ENCODE data around the gene SLITRK3. TPM values are rescaled to one million over a fixed set of nuclear protein-coding genes. Genes with fewer than 3 reads are reported as not detected.
A peak's percentile ranks its signal among the peaks of the same experiment; 100 is the strongest.

Gene SLITRK3
- total RNA-seq, 2 donors from 2014 or later = not detected

GRCh38 chr3:165197481-165197800 lies 1.3 kb upstream of the SLITRK3 start:
- ATAC-seq (replicated peaks in 1 of 2) = no peak
- no peak for DNase-seq

DNA sequence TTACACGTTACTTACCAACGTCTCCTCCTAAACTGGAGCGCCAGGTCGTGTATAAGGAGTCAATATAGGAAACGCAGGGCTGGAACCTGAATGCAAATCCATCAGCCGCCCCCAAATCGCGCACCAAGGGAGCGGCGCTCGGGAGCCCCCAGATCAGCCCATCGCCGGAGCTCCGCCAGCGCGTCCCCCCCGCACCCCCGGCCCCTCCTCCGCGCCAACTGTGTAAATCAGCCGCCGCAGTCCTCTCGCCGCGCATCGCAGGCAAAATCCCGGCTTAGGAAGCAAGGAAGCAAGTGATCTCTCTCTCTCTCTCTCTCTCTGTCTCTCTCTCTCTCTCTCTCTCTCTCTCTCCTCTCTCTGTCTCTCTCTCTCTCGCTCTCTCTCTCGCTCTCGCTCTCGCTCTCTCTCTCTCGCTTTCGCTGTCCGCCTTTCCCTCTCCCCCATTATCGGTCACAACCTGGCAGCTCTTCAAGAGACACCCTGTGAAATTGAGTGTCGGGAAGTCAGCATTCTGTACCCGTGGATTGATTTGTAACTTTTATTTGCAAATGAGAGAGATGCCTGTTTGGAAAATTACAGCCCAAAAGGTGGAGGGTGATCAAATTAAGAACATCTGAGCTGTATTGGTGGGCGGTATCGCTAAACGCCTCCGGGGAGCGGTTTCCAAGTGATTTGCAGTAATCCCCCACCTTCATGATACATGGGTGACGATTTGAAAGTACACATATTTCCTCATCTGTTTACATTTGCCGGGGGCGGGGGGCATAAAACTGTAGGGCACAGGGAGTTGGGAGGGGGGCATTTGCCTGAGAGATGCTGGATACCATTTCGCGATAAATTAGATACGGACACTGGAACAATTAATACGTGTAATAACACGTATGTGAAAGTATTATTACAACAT lies 645 bp upstream of the SLITRK3 start:
- peaks cover 3 to 4% of the 10 kb centered on the region in 2 donors for H3K36me3 Mint-ChIP-seq (ENCODE audit: insufficient read depth in 2 of 2)
- DNase-seq = no peak
- H3K27me3 Mint-ChIP-seq (ENCODE audit: low read depth) = peaks cover 59% of the 10 kb centered on the region
- peak overlapping the region; percentile 74 to 84 for H3K4me3 Mint-ChIP-seq
- ATAC-seq (replicated peaks in 1 of 2) = no peak
- H3K9me3 Mint-ChIP-seq = peaks cover 0 to 2% of the 10 kb centered on the region in 2 donors
- no peak overlapping the region for H3K27ac Mint-ChIP-seq
- peaks cover 17% of the 10 kb centered on the region for H3K4me1 Mint-ChIP-seq (ENCODE audit: low read depth)

More at GRCh38 chr3:165197481-165197800, 1.3 kb upstream of the SLITRK3 start:
- peaks cover 3 to 4% of the 10 kb centered on the region in 2 donors for H3K36me3 Mint-ChIP-seq (ENCODE audit: insufficient read depth in 2 of 2)
- H3K4me1 Mint-ChIP-seq (ENCODE audit: low read depth) = peaks cover 17% of the 10 kb centered on the region
- H3K4me3 Mint-ChIP-seq = peak overlapping the region in 1 of 2 donors; percentile 74
- peaks cover 0 to 2% of the 10 kb centered on the region in 2 donors for H3K9me3 Mint-ChIP-seq
- no peak overlapping the region for H3K27ac Mint-ChIP-seq
- H3K27me3 Mint-ChIP-seq (ENCODE audit: low read depth) = peaks cover 53% of the 10 kb centered on the region

DNA sequence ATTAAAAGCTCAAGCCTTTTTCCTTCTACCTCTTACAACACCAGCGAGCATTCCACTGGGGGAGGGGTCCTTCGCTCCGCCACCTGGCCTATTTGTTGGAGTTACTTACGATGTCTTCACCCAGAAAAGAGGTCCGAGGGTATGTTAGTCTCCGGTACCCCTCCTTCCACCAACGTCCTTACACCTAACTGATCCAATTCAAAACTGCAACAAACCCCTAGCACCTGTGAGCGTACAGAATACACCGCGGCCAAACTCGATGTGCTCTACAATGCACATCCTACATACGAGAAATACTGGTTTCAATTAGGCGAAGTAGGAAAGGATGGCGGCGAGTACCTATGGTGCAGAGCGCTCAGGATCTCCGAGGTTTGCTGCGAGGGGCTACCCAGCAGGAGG lies 944 bp downstream of the SLITRK3 start:
- ATAC-seq (replicated peaks in 1 of 2) (no peak), DNase-seq (no peak)
- H3K9me3 Mint-ChIP-seq = peaks cover 0 to 2% of the 10 kb centered on the region in 2 donors
- peaks cover 17% of the 10 kb centered on the region for H3K4me1 Mint-ChIP-seq (ENCODE audit: low read depth)
- no peak overlapping the region for H3K27ac Mint-ChIP-seq
- H3K4me3 Mint-ChIP-seq = peak overlapping the region; percentile 6 to 42
- peaks cover 64% of the 10 kb centered on the region for H3K27me3 Mint-ChIP-seq (ENCODE audit: low read depth)
- H3K36me3 Mint-ChIP-seq (ENCODE audit: insufficient read depth in 2 of 2) = peaks cover 3 to 4% of the 10 kb centered on the region in 2 donors

DNA sequence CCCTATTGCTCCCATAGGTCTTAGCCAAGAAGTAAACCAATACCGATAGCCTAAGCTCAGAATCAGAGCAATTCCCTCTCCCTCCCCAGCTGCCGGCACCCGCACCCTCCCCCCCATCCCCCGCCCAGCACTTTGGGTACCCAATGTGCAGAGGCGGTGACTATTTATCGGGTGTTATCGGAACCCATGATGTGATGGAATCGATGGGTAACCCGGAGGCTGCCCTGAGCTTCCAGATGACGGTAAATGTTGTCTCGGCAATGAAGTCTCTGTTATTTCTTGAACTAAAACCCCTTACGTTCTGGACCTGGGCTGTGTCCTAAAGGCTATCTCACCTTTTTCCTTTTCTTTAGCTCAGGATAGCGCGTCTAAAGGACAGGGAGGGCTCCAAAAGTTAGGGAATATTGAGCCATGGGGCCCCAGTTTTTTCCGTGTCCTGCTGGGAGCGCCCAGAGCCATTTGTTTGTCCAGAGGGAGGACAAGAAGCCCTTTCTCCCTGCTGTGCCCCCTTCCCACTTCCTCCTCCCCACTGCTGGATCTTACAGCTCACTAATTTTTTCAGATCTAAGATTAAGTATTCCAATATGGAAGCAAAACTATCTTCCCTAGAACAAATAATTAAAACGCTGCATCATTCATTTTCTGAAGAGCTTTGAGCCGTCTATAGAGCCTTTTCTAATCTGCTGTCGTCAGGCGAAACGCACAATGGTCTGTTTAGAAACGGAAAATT lies 1.5 kb downstream of the SLITRK3 start:
- Mint-ChIP-seq H3K27me3 (ENCODE audit: low read depth) (peaks cover 64% of the 10 kb centered on the region), H3K36me3 (ENCODE audit: insufficient read depth in 2 of 2) (peaks cover 3 to 4% of the 10 kb centered on the region in 2 donors), H3K9me3 (peaks cover 0 to 2% of the 10 kb centered on the region in 2 donors), H3K4me3 (peak overlapping the region; percentile 6 to 42), H3K4me1 (ENCODE audit: low read depth) (peaks cover 17% of the 10 kb centered on the region), H3K27ac (no peak overlapping the region)
- DNase-seq = no peak
- no peak for ATAC-seq (replicated peaks in 1 of 2)

DNA sequence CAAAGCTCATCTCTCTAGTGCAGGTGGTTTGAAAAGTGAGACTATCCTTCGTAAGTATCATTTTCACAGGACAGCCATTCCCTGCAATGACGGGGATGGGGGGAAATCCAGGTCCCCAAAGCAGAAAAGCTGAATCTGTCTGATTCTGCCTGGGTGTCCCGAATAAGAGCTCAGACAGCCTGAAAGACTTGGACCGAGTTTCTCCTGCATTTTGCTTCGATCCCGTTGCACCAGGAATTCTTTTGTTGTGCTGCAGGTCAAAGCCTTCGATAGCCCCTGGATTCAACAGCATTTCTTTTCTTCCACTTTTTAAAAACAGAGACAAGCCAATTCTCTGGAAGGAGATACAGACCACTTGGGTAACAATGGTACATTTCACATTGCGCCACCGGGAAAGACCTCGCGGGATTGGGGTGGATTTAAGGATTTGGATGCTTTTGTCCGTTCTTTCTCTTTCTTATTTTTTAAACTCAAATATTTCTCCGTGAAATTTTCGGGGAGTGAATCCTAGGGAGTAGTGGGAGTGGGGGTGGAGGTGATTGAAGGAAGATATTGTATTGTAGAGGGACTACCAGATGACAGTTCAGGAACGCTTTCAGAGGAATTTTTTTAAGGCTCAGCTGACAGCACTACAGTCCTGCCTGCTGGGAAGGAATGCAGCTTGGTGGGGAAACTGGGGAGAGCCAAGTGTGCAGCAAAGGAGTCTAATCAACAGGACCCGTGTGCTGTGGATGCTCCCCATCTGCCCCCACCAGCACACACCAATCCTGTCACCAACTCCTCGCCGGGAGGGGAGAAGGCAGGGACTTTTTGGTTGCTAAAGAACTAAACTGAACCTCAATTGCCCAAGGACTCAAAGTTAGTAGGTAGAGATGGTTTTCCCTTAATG lies 2.6 kb downstream of the SLITRK3 start:
- Mint-ChIP-seq H3K4me3 (no peak overlapping the region), H3K9me3 (peaks cover 0 to 2% of the 10 kb centered on the region in 2 donors), H3K27ac (no peak overlapping the region), H3K36me3 (ENCODE audit: insufficient read depth in 2 of 2) (peaks cover 3 to 4% of the 10 kb centered on the region in 2 donors), H3K4me1 (ENCODE audit: low read depth) (peaks cover 17% of the 10 kb centered on the region), H3K27me3 (ENCODE audit: low read depth) (peaks cover 63% of the 10 kb centered on the region)
- ATAC-seq (replicated peaks in 1 of 2) = no peak
- no peak for DNase-seq

DNA sequence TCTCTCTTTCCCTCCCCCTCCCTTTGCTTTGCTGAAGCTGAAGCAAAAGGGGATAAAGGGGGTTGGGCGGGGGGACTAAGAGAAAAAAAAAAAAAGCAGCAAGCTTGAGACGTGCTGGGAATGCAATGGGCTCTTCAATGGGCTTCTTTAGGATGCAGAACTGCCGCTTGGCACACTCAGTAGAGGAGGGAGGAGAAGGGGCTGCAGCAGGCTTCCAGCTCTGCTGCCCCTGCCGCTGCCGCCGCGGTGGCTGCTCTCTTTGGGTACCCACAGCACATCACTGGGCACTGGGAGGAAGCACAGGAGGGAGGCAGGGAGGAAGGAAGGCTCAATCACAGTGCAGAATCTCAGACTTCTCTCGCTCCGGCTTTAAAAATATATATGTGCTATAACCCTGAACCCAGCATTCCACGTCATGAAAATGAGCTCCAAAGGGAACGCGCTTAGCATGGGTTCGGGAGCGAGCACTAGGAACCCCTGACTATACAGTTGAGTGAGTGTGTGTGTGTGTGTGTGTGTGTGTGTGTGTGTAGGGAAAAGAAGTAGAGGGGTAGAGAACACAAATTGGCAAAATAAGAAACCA lies 3.5 kb downstream of the SLITRK3 start:
- Mint-ChIP-seq H3K4me3 (no peak overlapping the region), H3K9me3 (peaks cover 0 to 2% of the 10 kb centered on the region in 2 donors), H3K36me3 (ENCODE audit: insufficient read depth in 2 of 2) (peaks cover 3 to 4% of the 10 kb centered on the region in 2 donors), H3K27me3 (ENCODE audit: low read depth) (peaks cover 59% of the 10 kb centered on the region), H3K27ac (no peak overlapping the region), H3K4me1 (ENCODE audit: low read depth) (peaks cover 17% of the 10 kb centered on the region)
- DNase-seq = no peak
- ATAC-seq (replicated peaks in 1 of 2) = no peak

DNA sequence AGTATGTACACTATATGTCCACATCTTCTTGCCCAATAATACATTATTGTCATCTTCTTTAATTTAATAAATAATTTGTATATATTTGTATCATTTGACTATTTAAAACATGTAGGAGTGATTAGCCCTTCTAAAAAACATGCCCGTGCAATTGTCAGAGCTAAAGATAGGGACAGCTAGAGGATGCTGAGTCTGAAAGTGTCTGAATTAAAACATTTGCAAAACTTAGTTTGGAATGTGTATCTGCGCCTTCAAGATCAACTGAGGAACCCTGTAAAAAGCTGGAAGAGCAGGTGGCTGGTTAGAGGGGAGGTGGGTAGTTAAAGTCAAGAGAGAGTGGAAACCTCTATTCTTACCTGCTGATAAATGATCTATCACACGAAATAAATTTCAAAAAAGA lies 4.7 kb downstream of the SLITRK3 start:
- no peak overlapping the region for H3K4me3 Mint-ChIP-seq
- no peak overlapping the region for H3K27ac Mint-ChIP-seq
- H3K4me1 Mint-ChIP-seq (ENCODE audit: low read depth) = peaks cover 12% of the 10 kb centered on the region
- H3K27me3 Mint-ChIP-seq (ENCODE audit: low read depth) = peaks cover 47% of the 10 kb centered on the region
- H3K9me3 Mint-ChIP-seq = peaks cover 0 to 2% of the 10 kb centered on the region in 2 donors
- peaks cover 2 to 3% of the 10 kb centered on the region in 2 donors for H3K36me3 Mint-ChIP-seq (ENCODE audit: insufficient read depth in 2 of 2)
- ATAC-seq (replicated peaks in 1 of 2) = no peak
- no peak for DNase-seq

DNA sequence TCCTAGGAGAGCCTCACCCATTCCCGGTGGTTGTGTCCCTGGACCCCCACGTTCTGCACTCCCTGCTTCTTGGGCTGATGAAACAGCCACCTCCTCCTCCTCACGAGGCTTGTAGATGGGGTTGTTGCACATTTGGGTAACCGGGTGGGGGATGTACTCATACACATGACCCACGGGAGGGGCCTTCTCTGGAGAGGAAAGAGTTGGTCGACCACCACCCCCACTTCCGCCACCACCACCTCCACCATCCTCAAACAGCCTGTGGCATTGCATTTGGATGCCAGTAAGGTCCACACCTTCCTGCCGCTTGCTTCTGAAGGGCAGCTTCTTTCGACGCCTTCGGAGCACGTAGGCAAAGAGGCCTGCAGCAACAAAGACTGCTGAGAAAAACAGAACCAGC lies 7.7 kb downstream of the SLITRK3 start:
- no peak overlapping the region for H3K4me3 Mint-ChIP-seq
- peaks cover 0 to 2% of the 10 kb centered on the region in 2 donors for H3K36me3 Mint-ChIP-seq (ENCODE audit: insufficient read depth in 2 of 2)
- no peaks in the 10 kb centered on the region for H3K4me1 Mint-ChIP-seq (ENCODE audit: low read depth)
- peaks cover 0 to 2% of the 10 kb centered on the region in 2 donors for H3K9me3 Mint-ChIP-seq
- no peak overlapping the region for H3K27ac Mint-ChIP-seq
- DNase-seq (no peak), ATAC-seq (replicated peaks in 1 of 2) (no peak)
- peaks cover 21% of the 10 kb centered on the region for H3K27me3 Mint-ChIP-seq (ENCODE audit: low read depth)

GRCh38 chr3:165185707-165186327 lies 10.4 kb downstream of the SLITRK3 start:
- H3K27ac Mint-ChIP-seq = no peak overlapping the region
- H3K36me3 Mint-ChIP-seq (ENCODE audit: insufficient read depth in 2 of 2) = no peaks in the 10 kb centered on the region
- no peaks in the 10 kb centered on the region for H3K27me3 Mint-ChIP-seq (ENCODE audit: low read depth)
- ATAC-seq (replicated peaks in 1 of 2) (peak; percentile 58 to 61), DNase-seq (peak; percentile 29 to 40)
- no peaks in the 10 kb centered on the region for H3K4me1 Mint-ChIP-seq (ENCODE audit: low read depth)
- no peaks in the 10 kb centered on the region for H3K9me3 Mint-ChIP-seq
- H3K4me3 Mint-ChIP-seq = no peak overlapping the region

- H3K27me3 Mint-ChIP-seq (ENCODE audit: low read depth) = no peaks in the 10 kb centered on the region
- H3K36me3 Mint-ChIP-seq (ENCODE audit: insufficient read depth in 2 of 2) = no peaks in the 10 kb centered on the region
- no peaks in the 10 kb centered on the region for H3K4me1 Mint-ChIP-seq (ENCODE audit: low read depth)
- no peak overlapping the region for H3K27ac Mint-ChIP-seq
- ATAC-seq (replicated peaks in 1 of 2) = no peak
- no peak for DNase-seq
- H3K4me3 Mint-ChIP-seq = no peak overlapping the region
- no peaks in the 10 kb centered on the region for H3K9me3 Mint-ChIP-seq
Observed at GRCh38 chr3:165181556-165181955, 14.6 kb downstream of the SLITRK3 start.

GRCh38 chr3:165170236-165170635 lies 25.9 kb downstream of the SLITRK3 start:
- Mint-ChIP-seq H3K4me3 (no peak overlapping the region), H3K4me1 (ENCODE audit: low read depth) (no peaks in the 10 kb centered on the region), H3K36me3 (ENCODE audit: insufficient read depth in 2 of 2) (peaks cover 0 to 2% of the 10 kb centered on the region in 2 donors), H3K9me3 (peaks cover 4 to 8% of the 10 kb centered on the region in 2 donors), H3K27ac (no peak overlapping the region), H3K27me3 (ENCODE audit: low read depth) (no peaks in the 10 kb centered on the region)
- ATAC-seq (replicated peaks in 1 of 2) = no peak
- no peak for DNase-seq

DNA sequence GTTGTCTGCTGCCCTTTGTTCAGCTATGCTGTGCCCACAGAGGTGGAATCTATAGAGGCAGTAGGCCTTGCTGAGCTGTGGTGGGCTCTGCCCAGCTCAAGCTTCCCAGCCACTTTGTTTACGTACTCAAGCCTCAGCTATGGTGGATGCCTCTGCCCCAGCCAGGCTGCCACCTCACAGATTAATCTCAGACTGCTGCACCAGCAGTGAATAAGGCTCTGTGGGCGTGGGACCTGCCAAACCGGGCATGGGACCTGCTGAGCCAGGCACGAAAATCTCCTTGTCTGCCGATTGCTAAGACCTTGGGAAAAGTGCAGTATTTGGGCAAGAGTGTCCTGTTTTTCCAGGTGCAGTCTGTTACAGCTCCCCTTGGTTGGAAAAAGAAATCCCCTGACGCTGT lies 26.8 kb downstream of the SLITRK3 start:
- ATAC-seq (replicated peaks in 1 of 2) (no peak), DNase-seq (no peak)
- no peak overlapping the region for H3K27ac Mint-ChIP-seq
- peaks cover 0 to 2% of the 10 kb centered on the region in 2 donors for H3K36me3 Mint-ChIP-seq (ENCODE audit: insufficient read depth in 2 of 2)
- H3K27me3 Mint-ChIP-seq (ENCODE audit: low read depth) = no peaks in the 10 kb centered on the region
- no peaks in the 10 kb centered on the region for H3K4me1 Mint-ChIP-seq (ENCODE audit: low read depth)
- peaks cover 4 to 8% of the 10 kb centered on the region in 2 donors for H3K9me3 Mint-ChIP-seq
- no peak overlapping the region for H3K4me3 Mint-ChIP-seq

Measured in activated T-cell treated with anti-CD3 and anti-CD28 coated beads, Interleukin-2, amount 50 U/mL, for 72 hours (primary cell).